SU-DHL-6 (cell line): ENCODE results near the gene PSAPL1.

Experiments used
- H2AFZ ChIP-seq: fragments of 200-600 bp; sonication (generic); 2 replicates; pipeline ENCODE4 v1.6.1; 2014; ENCODE audit warnings: low read depth, mild to moderate bottlenecking, moderate library complexity, mixed read lengths, antibody characterized with exemption, low read length; ENCODE audit not compliant: severe bottlenecking
- H3F3A ChIP-seq: fragments of 200-600 bp; shearing (Covaris generic); 2 replicates; pipeline ENCODE4 v1.6.0; 2016; ENCODE audit warnings: antibody characterized with exemption, mild to moderate bottlenecking; ENCODE audit not compliant: insufficient read depth
- H3K27ac ChIP-seq: fragments of 200-600 bp; sonication (generic); 2 replicates; pipeline ENCODE4 v1.5.1; 2016; ENCODE audit warnings: low read depth, mild to moderate bottlenecking, low read length, moderate library complexity, mixed read lengths
- H3K27me3 ChIP-seq: fragments of 200-600 bp; sonication (generic), shearing (Covaris generic); 2 replicates; pipeline ENCODE4 v1.6.0; 2014; ENCODE audit warnings: mild to moderate bottlenecking, low read length
- H3K36me3 ChIP-seq: fragments of 200-600 bp; sonication (generic); 2 replicates; pipeline ENCODE4 v1.6.1; 2014; ENCODE audit warnings: mild to moderate bottlenecking, low read length, mixed read lengths
- H3K4me2 ChIP-seq: fragments of 300-600, 200-600 bp; shearing (Covaris generic), sonication (generic); 2 replicates; pipeline ENCODE4 v1.6.0; 2014; ENCODE audit warnings: low read length, low read depth, mild to moderate bottlenecking; ENCODE audit not compliant: poor library complexity, severe bottlenecking
- H3K4me3 ChIP-seq: fragments of 200-600 bp; sonication (generic); 2 replicates; pipeline ENCODE4 v1.5.1; 2014; ENCODE audit warnings: antibody characterized with exemption, low read length, mild to moderate bottlenecking, mixed read lengths; ENCODE audit not compliant: insufficient read depth, poor library complexity, severe bottlenecking
- H3K79me2 ChIP-seq: fragments of 200-600 bp; sonication (generic); 2 replicates; pipeline ENCODE4 v1.6.1; 2014; ENCODE audit warnings: mild to moderate bottlenecking, low read length, moderate library complexity; ENCODE audit not compliant: insufficient read depth
- H3K9ac ChIP-seq: fragments of 200-600 bp; sonication (generic); 2 replicates; pipeline ENCODE4 v1.7.0; 2014; ENCODE audit warnings: mild to moderate bottlenecking, low read length
- H3K9me2 ChIP-seq: fragments of 200-600 bp; sonication (generic); replicated peaks from 2 replicates; pipeline ENCODE4 v1.6.1; 2014; ENCODE audit warnings: low read length; ENCODE audit not compliant: insufficient read depth
- H3K9me3 ChIP-seq: fragments of 200-600 bp; sonication (generic); 2 replicates; pipeline ENCODE4 v1.6.1; 2014; ENCODE audit warnings: low read length, mixed read lengths; ENCODE audit not compliant: insufficient read depth
- H4K20me1 ChIP-seq: fragments of 200-600 bp; sonication (generic); 2 replicates; pipeline ENCODE4 v1.6.1; 2014; ENCODE audit warnings: low read depth, mild to moderate bottlenecking, antibody characterized with exemption, low read length, moderate library complexity, mixed read lengths
- CTCF ChIP-seq: fragments of 200-600 bp; sonication (generic); IDR thresholded peaks from one replicate; pipeline ENCODE4 v1.5.1; 2017; ENCODE audit warnings: antibody characterized with exemption, mild to moderate bottlenecking, low read length, moderate library complexity; ENCODE audit not compliant: insufficient read depth, poor library complexity, severe bottlenecking
- EZH2phosphoT487 ChIP-seq: fragments of 200-600 bp; sonication (generic), shearing (Covaris generic); conservative IDR thresholded peaks from 2 replicates; pipeline ENCODE4 v1.6.1; 2018; ENCODE audit warnings: mild to moderate bottlenecking, antibody characterized with exemption, low read length, moderate library complexity, mixed read lengths

PSAPL1 gene

GRCh38 chr4:7395645-7396044 lies 39.1 kb downstream of the PSAPL1 start:
- H3K36me3 ChIP-seq, result no peaks in the 10 kb centered on the region
- H3K9ac ChIP-seq, result no peak overlapping the region
- no peak overlapping the region for H3K27ac ChIP-seq
- H3K4me3 ChIP-seq, result no peak overlapping the region
- H3K4me2 ChIP-seq, result no peak overlapping the region
- H2AFZ ChIP-seq, result no peak overlapping the region
- H3K9me3 ChIP-seq, result no peaks in the 10 kb centered on the region
- TF ChIP-seq EZH2phosphoT487, result no peak
- no peak for TF ChIP-seq CTCF
- no peaks in the 10 kb centered on the region for H3K27me3 ChIP-seq
- H3K9me2 ChIP-seq, result no peaks in the 10 kb centered on the region
- H3F3A ChIP-seq, result no peaks in the 10 kb centered on the region
- H4K20me1 ChIP-seq, result no peaks in the 10 kb centered on the region
- no peaks in the 10 kb centered on the region for H3K79me2 ChIP-seq

GRCh38 chr4:7394681-7395451 lies 39.9 kb downstream of the PSAPL1 start:
- Histone ChIP-seq H3K9me3 (no peaks in the 10 kb centered on the region), H3K9ac (no peak overlapping the region), H3K4me3 (no peak overlapping the region), H3K4me2 (no peak overlapping the region), H3K36me3 (no peaks in the 10 kb centered on the region), H3K27ac (no peak overlapping the region), H3F3A (no peaks in the 10 kb centered on the region), H3K27me3 (no peaks in the 10 kb centered on the region), H4K20me1 (no peaks in the 10 kb centered on the region), H2AFZ (no peak overlapping the region), H3K79me2 (no peaks in the 10 kb centered on the region), H3K9me2 (no peaks in the 10 kb centered on the region)
- TF ChIP-seq EZH2phosphoT487 (no peak), CTCF (no peak)

- no peak overlapping the region for H2AFZ ChIP-seq
- no peaks in the 10 kb centered on the region for H3K27me3 ChIP-seq
- TF ChIP-seq EZH2phosphoT487 (no peak), CTCF (no peak)
- no peak overlapping the region for H3K9ac ChIP-seq
- H3K9me3 ChIP-seq, result no peaks in the 10 kb centered on the region
- no peaks in the 10 kb centered on the region for H3K36me3 ChIP-seq
- no peak overlapping the region for H3K4me3 ChIP-seq
- no peaks in the 10 kb centered on the region for H3K79me2 ChIP-seq
- H3K27ac ChIP-seq, result no peak overlapping the region
- no peaks in the 10 kb centered on the region for H3F3A ChIP-seq
- no peaks in the 10 kb centered on the region for H4K20me1 ChIP-seq
- no peak overlapping the region for H3K4me2 ChIP-seq
- no peaks in the 10 kb centered on the region for H3K9me2 ChIP-seq
Measured at GRCh38 chr4:7393601-7394575, 40.8 kb downstream of the PSAPL1 start.
